Tibial nerve (tissue), 4 donors: Measurements from ENCODE around the gene CASZ1.

Source experiments
- EP300 ChIP-seq, 2 donors: sonication (generic); formaldehyde crosslinking; IDR thresholded peaks; one replicate each; pipeline ENCODE4 v1.6.1; 2017; ENCODE audit warnings: antibody characterized with exemption in 2 of 2, mild to moderate bottlenecking in 1 of 2
- POLR2A ChIP-seq, 2 donors: fragments of 450-650 bp; IDR thresholded peaks; one replicate each; pipeline ENCODE4 v1.6.1; 2017; ENCODE audit warnings: antibody characterized with exemption in 2 of 2, mild to moderate bottlenecking in 2 of 2, moderate library complexity in 2 of 2
- TF ChIP-seq, protein P1 (sequence below), 5 experiments: fragments of 200-600 bp in 3 of 5; fragments of 450-650 bp in 2 of 5; sonication (generic) in 3 of 5; IDR thresholded peaks; one replicate each; pipeline ENCODE4 v1.5.1; 2016 to 2019; ENCODE audit warnings: antibody characterized with exemption in 5 of 5, mild to moderate bottlenecking in 3 of 5, moderate library complexity in 2 of 5

DNA sequence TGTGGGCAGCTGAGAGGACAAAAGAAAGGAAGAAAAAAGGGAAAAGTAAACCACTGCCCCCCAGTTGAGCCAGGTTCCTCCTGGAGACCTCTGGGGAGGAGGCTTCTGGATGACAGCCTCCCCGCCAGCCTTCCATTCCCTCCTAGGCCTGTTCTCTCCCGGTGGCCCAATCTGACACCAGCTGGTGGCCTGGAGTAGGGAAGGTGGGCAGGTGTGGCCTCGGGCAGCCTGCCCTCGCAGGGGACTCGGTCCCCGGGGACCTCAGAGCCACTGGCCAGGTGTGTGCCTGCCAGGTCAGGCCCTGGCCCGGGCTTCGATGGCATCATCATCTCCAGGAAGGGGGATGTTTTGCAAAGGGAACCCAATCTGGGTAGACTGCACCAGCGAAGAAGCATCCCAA, 159.0 kb downstream of the CASZ1 start:
- TF ChIP-seq, protein P1, sequence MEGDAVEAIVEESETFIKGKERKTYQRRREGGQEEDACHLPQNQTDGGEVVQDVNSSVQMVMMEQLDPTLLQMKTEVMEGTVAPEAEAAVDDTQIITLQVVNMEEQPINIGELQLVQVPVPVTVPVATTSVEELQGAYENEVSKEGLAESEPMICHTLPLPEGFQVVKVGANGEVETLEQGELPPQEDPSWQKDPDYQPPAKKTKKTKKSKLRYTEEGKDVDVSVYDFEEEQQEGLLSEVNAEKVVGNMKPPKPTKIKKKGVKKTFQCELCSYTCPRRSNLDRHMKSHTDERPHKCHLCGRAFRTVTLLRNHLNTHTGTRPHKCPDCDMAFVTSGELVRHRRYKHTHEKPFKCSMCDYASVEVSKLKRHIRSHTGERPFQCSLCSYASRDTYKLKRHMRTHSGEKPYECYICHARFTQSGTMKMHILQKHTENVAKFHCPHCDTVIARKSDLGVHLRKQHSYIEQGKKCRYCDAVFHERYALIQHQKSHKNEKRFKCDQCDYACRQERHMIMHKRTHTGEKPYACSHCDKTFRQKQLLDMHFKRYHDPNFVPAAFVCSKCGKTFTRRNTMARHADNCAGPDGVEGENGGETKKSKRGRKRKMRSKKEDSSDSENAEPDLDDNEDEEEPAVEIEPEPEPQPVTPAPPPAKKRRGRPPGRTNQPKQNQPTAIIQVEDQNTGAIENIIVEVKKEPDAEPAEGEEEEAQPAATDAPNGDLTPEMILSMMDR (IDR thresholded peaks at IDR 0.05) = no peak
- no peak for TF ChIP-seq EP300 (IDR thresholded peaks at IDR 0.05)
- no peak for TF ChIP-seq POLR2A (IDR thresholded peaks at IDR 0.05)
